Endothelial cell of umbilical vein (primary cell): Measurements from ENCODE around the gene TRPM1. TPM values are rescaled to one million over a fixed set of nuclear protein-coding genes. Genes with fewer than 3 reads are reported as not detected.

Experiments
- BruUV-seq: library from RNA; stranded (reverse); fragments of 400-500 nt; replicated peaks from 2 replicates; lab custom pipeline; 2021; lab: Mats Ljungman, UMichigan
- CTCF ChIA-PET: fragments of 300-600, 350-600 bp; sonication (Branson Sonifier 250); formaldehyde crosslinking; loops from one replicate; lab custom pipeline; 2021; ENCODE audit warnings: antibody characterized with exemption, inconsistent platforms; lab: Charles Lee
- POLR2A ChIA-PET: fragments of 300-600, 350-600 bp; sonication (Branson Sonifier 250); formaldehyde crosslinking; loops from one replicate; lab custom pipeline; 2021; ENCODE audit warnings: antibody characterized with exemption, inconsistent platforms; lab: Charles Lee
- DNase-seq: peaks from one replicate; pipeline ENCODE4 v3.0.0-alpha.2; 2011; ENCODE audit warnings: low read depth, low spot score
- FAIRE-seq: peaks from 2 replicates; lab custom pipeline; 2011; peaks lifted over from hg19 to GRCh38; lab: Jason Lieb, UNC
- H2AFZ ChIP-seq: 2 replicates; pipeline ENCODE4 v1.6.0; 2012; ENCODE audit warnings: low read depth, low read length, control low read depth, inconsistent platforms
- H3K27ac ChIP-seq: 2 replicates; pipeline ENCODE4 v1.5.1; 2011; ENCODE audit warnings: low read depth, mild to moderate bottlenecking, control low read depth, low read length, moderate library complexity; ENCODE audit not compliant: insufficient read depth
- H3K27me3 ChIP-seq, 2 experiments: 2 replicates each; pipeline versions ENCODE4 v1.6.0 to v1.6.1; 2011; ENCODE audit warnings: low read length in 2 of 2, mixed read lengths in 1 of 2; ENCODE audit not compliant: control insufficient read depth in 2 of 2, insufficient read depth in 2 of 2
- H3K36me3 ChIP-seq, 2 experiments: 2 replicates in 1 of 2; 3 replicates in 1 of 2; pipeline ENCODE4 v1.5.1; 2011; ENCODE audit warnings: low read length in 2 of 2, mild to moderate bottlenecking in 1 of 2, moderate library complexity in 1 of 2; ENCODE audit not compliant: control insufficient read depth in 2 of 2, insufficient read depth in 2 of 2; ENCODE audit errors: extremely low read depth in 1 of 2
- H3K4me1 ChIP-seq: 3 replicates; pipeline ENCODE4 v1.5.1; 2011; ENCODE audit warnings: mild to moderate bottlenecking, low read length; ENCODE audit not compliant: control insufficient read depth, insufficient read depth; ENCODE audit errors: extremely low read depth
- H3K4me2 ChIP-seq: 2 replicates; pipeline ENCODE4 v1.6.1; 2011; ENCODE audit warnings: low read length, control low read depth, mixed read lengths; ENCODE audit not compliant: insufficient read depth
- H3K4me3 ChIP-seq, 3 experiments: fragments of 200-600 bp in 1 of 3; sonication (generic), shearing (Covaris generic) in 1 of 3; replicated peaks in 1 of 3; 2 replicates each; pipeline ENCODE4 v1.5.1; 2011 to 2016; ENCODE audit warnings: control low read depth in 3 of 3, low read length in 3 of 3, mild to moderate bottlenecking in 2 of 3, inconsistent platforms in 1 of 3, low read depth in 1 of 3, moderate library complexity in 1 of 3; ENCODE audit not compliant: insufficient read depth in 1 of 3
- H3K79me2 ChIP-seq: 2 replicates; pipeline ENCODE4 v1.6.0; 2012; ENCODE audit warnings: low read length, inconsistent platforms; ENCODE audit not compliant: control insufficient read depth, insufficient read depth
- H3K9ac ChIP-seq: replicated peaks from 2 replicates; pipeline ENCODE3; 2011; ENCODE audit warnings: low read length, control low read depth; ENCODE audit not compliant: insufficient read depth; ENCODE audit errors: extremely low read depth
- H3K9me1 ChIP-seq: replicated peaks from 3 replicates; pipeline ENCODE4 v1.6.0; 2011; ENCODE audit warnings: mild to moderate bottlenecking, low read length; ENCODE audit not compliant: control insufficient read depth, insufficient read depth; ENCODE audit errors: extremely low read depth
- H3K9me3 ChIP-seq: replicated peaks from 2 replicates; pipeline ENCODE4 v1.5.1; 2012; ENCODE audit warnings: low read length, inconsistent platforms; ENCODE audit not compliant: control insufficient read depth, insufficient read depth
- H4K20me1 ChIP-seq: replicated peaks from 2 replicates; pipeline ENCODE3; 2011; ENCODE audit warnings: mild to moderate bottlenecking, low read length; ENCODE audit not compliant: control insufficient read depth, insufficient read depth; ENCODE audit errors: extremely low read depth
- EZH2 ChIP-seq: IDR thresholded peaks from 2 replicates; pipeline ENCODE4 v1.6.1; 2012; ENCODE audit warnings: borderline replicate concordance, low read depth, mild to moderate bottlenecking, moderate library complexity, low read length, inconsistent platforms; ENCODE audit not compliant: severe bottlenecking
- FOS ChIP-seq: IDR thresholded peaks from 2 replicates; pipeline ENCODE4 v1.6.1; 2011; ENCODE audit warnings: mild to moderate bottlenecking, low read length, moderate library complexity, borderline replicate concordance; ENCODE audit not compliant: insufficient read depth
- GATA2 ChIP-seq: IDR thresholded peaks from 2 replicates; pipeline ENCODE4 v1.7.0; 2011; ENCODE audit warnings: low read depth, mild to moderate bottlenecking, moderate library complexity, mixed read lengths, low read length; ENCODE audit not compliant: insufficient read length, insufficient read depth
- JUN ChIP-seq: IDR thresholded peaks from 2 replicates; pipeline ENCODE4 v1.6.1; 2011; ENCODE audit warnings: borderline replicate concordance, low read depth; ENCODE audit not compliant: insufficient read length, insufficient read depth
- MYC ChIP-seq: IDR thresholded peaks from one replicate; pipeline ENCODE4 v1.6.1; 2011; ENCODE audit warnings: mild to moderate bottlenecking, low read depth, low read length
- POLR2A ChIP-seq: IDR thresholded peaks from 2 replicates; pipeline ENCODE4 v1.6.1; 2012; ENCODE audit warnings: low read depth, mild to moderate bottlenecking, control low read depth, low read length
- POLR2AphosphoS5 ChIP-seq: IDR thresholded peaks from 2 replicates; pipeline ENCODE4 v1.6.1; 2012; ENCODE audit warnings: low read depth, mild to moderate bottlenecking, control low read depth, low read length, moderate library complexity; ENCODE audit not compliant: insufficient read depth
- dilution Hi-C: fragments of 300-500 bp; cut with MboI; formaldehyde crosslinking; loops from one replicate; pipeline ENCODE4 v1.15.0; 2019; ENCODE audit warnings: low sequenced_read_pairs; ENCODE audit not compliant: extremely low pct_ligation_motif_present
- intact Hi-C: fragments of 100-400 bp; cut with micrococcal nuclease; formaldehyde crosslinking; loops from one replicate; pipeline ENCODE4 v1.10.0; 2022
- polyA plus RNA-seq, 4 experiments: library from polyadenylated mRNA; depleted of rRNA in 3 of 4; stranded (reverse) in 3 of 4; unstranded in 1 of 4; fragments of >200 nt; gene quantifications; 2 replicates each; pipeline versions ENCODE4 v1.2.1 to v1.2.3, GENCODE V29; 2011 to 2012; ENCODE audit warnings: missing spikeins in 1 of 4
- total RNA-seq: library from RNA; stranded (reverse); gene quantifications from 2 replicates; pipeline ENCODE4 v1.2.3, GENCODE V29; 2021
- TF ChIP-seq, protein P1 (sequence below): IDR thresholded peaks from 2 replicates; pipeline ENCODE4 v1.6.1; 2011; ENCODE audit not compliant: insufficient read depth, insufficient read length
- TF ChIP-seq, protein P2 (sequence below), 2 donors: IDR thresholded peaks; 1 replicate in 1 of 2; 2 replicates in 1 of 2; pipeline ENCODE4 v1.5.1; 2011; ENCODE audit warnings: low read length in 2 of 2, mild to moderate bottlenecking in 2 of 2, moderate library complexity in 2 of 2, control low read depth in 1 of 2, inconsistent platforms in 1 of 2, low read depth in 1 of 2; ENCODE audit not compliant: insufficient read depth in 1 of 2; ENCODE audit errors: extremely low read depth in 1 of 2

TRPM1 gene
- total and polyA plus RNA-seq, 2 donors (not counting 3 experiments of a cell fraction or from before 2014, with no cell fraction given), result 0.19 TPM; not detected in 1

DNA sequence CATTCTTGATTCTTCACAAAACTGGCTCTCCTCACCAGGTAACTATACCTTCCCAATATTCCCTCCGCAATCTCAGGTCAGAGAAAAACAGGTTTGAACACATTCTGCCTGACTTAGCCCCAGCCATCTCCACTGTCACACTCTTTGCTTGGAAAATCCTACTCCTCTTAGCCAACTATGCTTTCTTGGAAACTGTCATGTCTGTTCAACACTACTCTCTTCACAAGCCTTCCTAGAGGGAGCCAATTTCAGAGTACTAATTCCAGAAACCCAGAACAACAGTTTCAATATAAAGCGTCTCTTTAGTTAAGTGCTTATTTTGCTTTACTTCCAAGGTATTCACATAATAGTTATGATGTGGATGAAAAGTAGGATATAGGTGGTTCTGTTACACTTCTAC, 131.8 kb downstream of the TRPM1 start:
- H4K20me1 ChIP-seq, result peaks cover 11% of the 10 kb centered on the region
- TF ChIP-seq POLR2AphosphoS5 (no peak), EZH2 (no peak), MYC (no peak), POLR2A (no peak), JUN (no peak), FOS (no peak), GATA2 (no peak)
- TF ChIP-seq, protein P1, sequence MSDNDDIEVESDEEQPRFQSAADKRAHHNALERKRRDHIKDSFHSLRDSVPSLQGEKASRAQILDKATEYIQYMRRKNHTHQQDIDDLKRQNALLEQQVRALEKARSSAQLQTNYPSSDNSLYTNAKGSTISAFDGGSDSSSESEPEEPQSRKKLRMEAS, result no peak
- TF ChIP-seq, protein P2, sequence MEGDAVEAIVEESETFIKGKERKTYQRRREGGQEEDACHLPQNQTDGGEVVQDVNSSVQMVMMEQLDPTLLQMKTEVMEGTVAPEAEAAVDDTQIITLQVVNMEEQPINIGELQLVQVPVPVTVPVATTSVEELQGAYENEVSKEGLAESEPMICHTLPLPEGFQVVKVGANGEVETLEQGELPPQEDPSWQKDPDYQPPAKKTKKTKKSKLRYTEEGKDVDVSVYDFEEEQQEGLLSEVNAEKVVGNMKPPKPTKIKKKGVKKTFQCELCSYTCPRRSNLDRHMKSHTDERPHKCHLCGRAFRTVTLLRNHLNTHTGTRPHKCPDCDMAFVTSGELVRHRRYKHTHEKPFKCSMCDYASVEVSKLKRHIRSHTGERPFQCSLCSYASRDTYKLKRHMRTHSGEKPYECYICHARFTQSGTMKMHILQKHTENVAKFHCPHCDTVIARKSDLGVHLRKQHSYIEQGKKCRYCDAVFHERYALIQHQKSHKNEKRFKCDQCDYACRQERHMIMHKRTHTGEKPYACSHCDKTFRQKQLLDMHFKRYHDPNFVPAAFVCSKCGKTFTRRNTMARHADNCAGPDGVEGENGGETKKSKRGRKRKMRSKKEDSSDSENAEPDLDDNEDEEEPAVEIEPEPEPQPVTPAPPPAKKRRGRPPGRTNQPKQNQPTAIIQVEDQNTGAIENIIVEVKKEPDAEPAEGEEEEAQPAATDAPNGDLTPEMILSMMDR (IDR thresholded peaks at IDR 0.05; ENCODE audit: extremely low read depth in 1 of 2, insufficient read depth in 1 of 2, low read depth in 1 of 2, low read length in 2 of 2), result no peak
- BruUV-seq, result no TSS peak
- FAIRE-seq (no peak), DNase-seq (no peak)
- H2AFZ ChIP-seq, result no peak overlapping the region
- no peaks in the 10 kb centered on the region for H3K9me3 ChIP-seq
- H3K4me2 ChIP-seq, result no peak overlapping the region
- ChIA-PET CTCF (interaction anchor here (0.9 to 19.0 kb wide), 2 partner anchors 15 to 159 kb away, joined by 3 to 129 read pairs; no protein-coding TSS in a partner anchor), POLR2A (interaction anchor here (0.5 kb wide), 1 partner anchor 19 kb away, joined by 5 read pairs; no protein-coding TSS in a partner anchor)
- no peak overlapping the region for H3K4me3 ChIP-seq
- H3K27ac ChIP-seq, result no peak overlapping the region
- H3K36me3 ChIP-seq, result peaks cover 21 to 61% of the 10 kb centered on the region in 2 experiments
- dilution Hi-C loops, result no loop called here
- intact Hi-C loops, result no loop called here
- H3K27me3 ChIP-seq, result no peaks in the 10 kb centered on the region
- peaks cover 32% of the 10 kb centered on the region for H3K79me2 ChIP-seq
- H3K4me1 ChIP-seq, result no peaks in the 10 kb centered on the region
- no peaks in the 10 kb centered on the region for H3K9me1 ChIP-seq
- H3K9ac ChIP-seq, result no peak overlapping the region
